Tibial nerve (tissue), 4 donors: ENCODE results near the gene CHSY3. TPM values are rescaled to one million over a fixed set of nuclear protein-coding genes. Genes with fewer than 3 reads are reported as not detected.

Source experiments
- DNase-seq, 2 donors: peaks; one replicate each; pipeline ENCODE4 v3.0.0-alpha.2; 2019; ENCODE audit warnings: low spot score in 2 of 2
- H3K27ac ChIP-seq, 4 donors: fragments of 200-600 bp; sonication (generic) in 3 of 4; one replicate each; pipeline ENCODE4 v1.5.1; 2017 to 2019; ENCODE audit warnings: mild to moderate bottlenecking in 1 of 4
- H3K27me3 ChIP-seq, 2 donors: fragments of 200-600 bp; sonication (generic) in 1 of 2; one replicate each; pipeline versions ENCODE4 v1.5.1 to v1.6.0; 2017 to 2019
- H3K36me3 ChIP-seq, 3 donors: fragments of 200-600 bp; sonication (generic); one replicate each; pipeline ENCODE4 v1.5.1; 2018 to 2019
- H3K4me1 ChIP-seq, 4 donors: fragments of 200-600 bp; sonication (generic) in 3 of 4; one replicate each; pipeline ENCODE4 v1.5.1; 2017 to 2019
- H3K4me3 ChIP-seq, 4 donors: fragments of 200-600 bp; sonication (generic) in 3 of 4; one replicate each; pipeline ENCODE4 v1.5.1; 2017 to 2019; ENCODE audit warnings: mild to moderate bottlenecking in 1 of 4, moderate library complexity in 1 of 4
- H3K9me3 ChIP-seq, 4 donors: fragments of 200-600 bp; sonication (generic) in 3 of 4; one replicate each; pipeline ENCODE4 v1.5.1; 2017 to 2019
- EP300 ChIP-seq, 2 donors: sonication (generic); formaldehyde crosslinking; IDR thresholded peaks; one replicate each; pipeline ENCODE4 v1.6.1; 2017; ENCODE audit warnings: antibody characterized with exemption in 2 of 2, mild to moderate bottlenecking in 1 of 2
- POLR2A ChIP-seq, 2 donors: fragments of 450-650 bp; IDR thresholded peaks; one replicate each; pipeline ENCODE4 v1.6.1; 2017; ENCODE audit warnings: antibody characterized with exemption in 2 of 2, mild to moderate bottlenecking in 2 of 2, moderate library complexity in 2 of 2
- WGBS, 2 donors: methylation state at CpG; one replicate each; pipeline ENCODE4 v1.1.5; 2018; 5-methylcytosine and 5-hydroxymethylcytosine counted together
- total RNA-seq, 4 donors: library from RNA; depleted of rRNA; stranded (reverse); fragments of >200 nt; gene quantifications; one replicate each; pipeline ENCODE4 v1.1.0, GENCODE V29; 2016
- TF ChIP-seq, protein P1 (sequence below), 5 experiments: fragments of 200-600 bp in 3 of 5; fragments of 450-650 bp in 2 of 5; sonication (generic) in 3 of 5; IDR thresholded peaks; one replicate each; pipeline ENCODE4 v1.5.1; 2016 to 2019; ENCODE audit warnings: antibody characterized with exemption in 5 of 5, mild to moderate bottlenecking in 3 of 5, moderate library complexity in 2 of 5

The CHSY3 gene
- total RNA-seq, 4 donors from 2014 or later: 3.6 to 11.2 (median 6.2) TPM

DNA sequence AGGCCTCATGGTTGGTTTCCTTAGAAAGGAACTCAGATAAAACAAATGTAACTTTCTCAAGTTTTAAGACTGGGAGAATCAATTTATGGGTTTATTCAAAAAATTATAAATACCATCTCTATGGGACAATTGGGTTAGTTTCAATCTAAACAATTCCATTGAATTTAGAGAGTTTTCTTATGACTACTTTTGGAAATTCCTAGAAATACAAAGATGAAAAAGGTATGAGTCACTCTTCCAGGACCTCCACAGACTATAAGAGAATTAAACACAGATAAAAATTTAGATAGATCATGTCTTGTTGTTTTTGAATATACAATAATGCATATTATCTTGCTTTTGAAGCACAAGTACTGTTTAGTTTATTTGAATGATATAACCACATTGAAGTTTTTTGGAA is 188.7 kb downstream of the CHSY3 start:
- no peak for TF ChIP-seq EP300 (IDR thresholded peaks at IDR 0.05)
- TF ChIP-seq, protein P1, sequence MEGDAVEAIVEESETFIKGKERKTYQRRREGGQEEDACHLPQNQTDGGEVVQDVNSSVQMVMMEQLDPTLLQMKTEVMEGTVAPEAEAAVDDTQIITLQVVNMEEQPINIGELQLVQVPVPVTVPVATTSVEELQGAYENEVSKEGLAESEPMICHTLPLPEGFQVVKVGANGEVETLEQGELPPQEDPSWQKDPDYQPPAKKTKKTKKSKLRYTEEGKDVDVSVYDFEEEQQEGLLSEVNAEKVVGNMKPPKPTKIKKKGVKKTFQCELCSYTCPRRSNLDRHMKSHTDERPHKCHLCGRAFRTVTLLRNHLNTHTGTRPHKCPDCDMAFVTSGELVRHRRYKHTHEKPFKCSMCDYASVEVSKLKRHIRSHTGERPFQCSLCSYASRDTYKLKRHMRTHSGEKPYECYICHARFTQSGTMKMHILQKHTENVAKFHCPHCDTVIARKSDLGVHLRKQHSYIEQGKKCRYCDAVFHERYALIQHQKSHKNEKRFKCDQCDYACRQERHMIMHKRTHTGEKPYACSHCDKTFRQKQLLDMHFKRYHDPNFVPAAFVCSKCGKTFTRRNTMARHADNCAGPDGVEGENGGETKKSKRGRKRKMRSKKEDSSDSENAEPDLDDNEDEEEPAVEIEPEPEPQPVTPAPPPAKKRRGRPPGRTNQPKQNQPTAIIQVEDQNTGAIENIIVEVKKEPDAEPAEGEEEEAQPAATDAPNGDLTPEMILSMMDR (IDR thresholded peaks at IDR 0.05): no peak
- no peak for TF ChIP-seq POLR2A (IDR thresholded peaks at IDR 0.05)

DNA sequence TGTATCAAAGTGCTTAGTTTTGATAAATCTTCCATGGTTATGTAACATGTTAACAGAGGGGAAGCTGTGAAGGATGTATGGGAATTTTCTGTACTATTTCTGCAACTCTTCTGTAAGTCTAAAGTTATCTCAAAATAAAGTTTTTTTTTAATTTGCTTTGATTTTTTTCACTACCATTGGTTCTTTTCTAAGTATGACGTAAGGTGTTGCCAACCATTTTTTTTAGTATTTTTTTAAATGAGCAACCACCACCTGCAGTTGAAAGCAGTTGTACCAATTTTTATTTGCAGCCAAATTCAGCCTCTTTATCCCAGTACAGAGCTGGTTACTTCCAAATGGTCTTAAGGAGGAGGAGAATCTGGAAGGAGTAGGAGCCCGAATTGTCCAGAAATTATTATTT is 192.2 kb downstream of the CHSY3 start:
- no peaks in the 10 kb centered on the region for H3K27me3 ChIP-seq
- H3K27ac ChIP-seq: no peak overlapping the region
- no peak overlapping the region for H3K4me3 ChIP-seq
- TF ChIP-seq POLR2A (IDR thresholded peaks at IDR 0.05) (no peak), EP300 (IDR thresholded peaks at IDR 0.05) (no peak)
- TF ChIP-seq, protein P1 (IDR thresholded peaks at IDR 0.05): no peak
- no peak for DNase-seq
- no peaks in the 10 kb centered on the region for H3K36me3 ChIP-seq
- H3K4me1 ChIP-seq: no peaks in the 10 kb centered on the region
- WGBS, 2 donors: 69 to 88% methylated on average over 2 of the region's 2 CpGs
- peaks cover 0 to 5% (median 0%) of the 10 kb centered on the region in 4 donors for H3K9me3 ChIP-seq

More for the DNA sequence above, 188.7 kb downstream of the CHSY3 start:
- DNase-seq: no peak
- Histone ChIP-seq H3K4me1 (no peaks in the 10 kb centered on the region), H3K9me3 (peaks cover 0 to 5% (median 0%) of the 10 kb centered on the region in 4 donors), H3K4me3 (no peak overlapping the region), H3K27ac (no peak overlapping the region), H3K36me3 (no peaks in the 10 kb centered on the region), H3K27me3 (no peaks in the 10 kb centered on the region)

DNA sequence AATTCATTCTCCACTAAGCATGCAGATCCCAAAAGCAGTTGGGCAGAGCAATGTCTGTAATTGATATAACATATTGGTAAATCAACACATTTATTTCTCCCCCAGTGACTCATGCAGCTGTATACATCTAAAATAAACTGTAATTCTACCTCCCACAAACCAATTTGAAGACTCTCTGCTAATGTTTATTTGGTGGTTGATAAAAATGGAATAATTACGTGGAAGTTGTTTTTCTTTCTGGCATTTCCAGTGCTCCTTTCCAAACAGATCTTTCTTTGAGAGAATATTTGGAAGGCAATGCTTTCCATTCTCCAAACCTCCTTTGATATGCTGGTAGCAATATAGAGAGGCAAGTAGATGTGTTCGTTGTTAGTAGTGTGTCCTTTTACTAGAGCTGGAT is 194.7 kb downstream of the CHSY3 start:
- H3K4me3 ChIP-seq: no peak overlapping the region
- WGBS, 2 donors: 26 to 37% methylated on average over 2 of the region's 2 CpGs
- H3K27ac ChIP-seq: no peak overlapping the region
- no peaks in the 10 kb centered on the region for H3K9me3 ChIP-seq
- TF ChIP-seq EP300 (IDR thresholded peaks at IDR 0.05) (no peak), POLR2A (IDR thresholded peaks at IDR 0.05) (no peak)
- TF ChIP-seq, protein P1 (IDR thresholded peaks at IDR 0.05): no peak
- H3K36me3 ChIP-seq: no peaks in the 10 kb centered on the region
- H3K27me3 ChIP-seq: no peaks in the 10 kb centered on the region
- no peak for DNase-seq
- H3K4me1 ChIP-seq: no peaks in the 10 kb centered on the region

DNA sequence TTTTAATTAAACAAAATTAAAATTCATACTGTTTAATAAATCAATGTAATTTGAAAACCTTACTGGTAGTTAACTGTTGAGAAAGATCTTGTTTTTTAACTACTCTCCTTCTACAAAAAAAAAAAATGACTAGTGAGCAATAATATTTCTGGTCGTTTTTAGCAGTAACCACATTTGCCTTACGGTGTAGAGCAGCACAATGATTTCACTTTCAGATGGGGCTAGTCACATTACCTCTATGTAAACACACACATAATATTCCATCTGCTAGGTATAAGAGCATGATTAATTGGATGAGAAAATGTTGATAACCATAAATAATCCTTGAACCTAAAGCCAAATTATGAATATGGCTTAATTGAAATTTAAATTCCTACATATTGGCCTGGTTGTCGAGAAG is 198.1 kb downstream of the CHSY3 start:
- H3K27me3 ChIP-seq: no peaks in the 10 kb centered on the region
- H3K4me3 ChIP-seq: no peak overlapping the region
- H3K4me1 ChIP-seq: no peaks in the 10 kb centered on the region
- TF ChIP-seq, protein P1 (IDR thresholded peaks at IDR 0.05): no peak
- TF ChIP-seq EP300 (IDR thresholded peaks at IDR 0.05) (no peak), POLR2A (IDR thresholded peaks at IDR 0.05) (no peak)
- DNase-seq: no peak
- no peaks in the 10 kb centered on the region for H3K9me3 ChIP-seq
- no peaks in the 10 kb centered on the region for H3K36me3 ChIP-seq
- no peak overlapping the region for H3K27ac ChIP-seq
- WGBS, 2 donors: 74 to 84% methylated on average over 3 of the region's 3 CpGs

DNA sequence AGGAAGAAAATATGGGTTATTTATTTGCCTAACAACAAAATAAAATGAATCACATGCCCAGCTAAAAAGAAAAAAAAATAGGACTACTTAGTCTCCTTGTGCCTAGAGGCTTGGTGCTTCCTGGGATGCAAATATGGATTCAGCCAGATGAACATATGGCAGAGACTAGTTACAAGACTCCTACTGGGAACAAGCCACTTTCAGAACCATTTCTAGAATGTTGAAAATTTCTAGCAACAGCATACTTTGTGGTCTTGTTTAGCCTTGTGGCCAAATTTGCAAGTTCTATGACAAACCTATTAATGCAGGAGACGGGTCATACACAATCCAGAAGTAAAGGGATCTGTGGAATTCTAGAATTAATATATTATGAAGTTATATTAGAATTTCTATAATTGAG is 198.7 kb downstream of the CHSY3 start:
- H3K4me3 ChIP-seq: no peak overlapping the region
- no peak overlapping the region for H3K27ac ChIP-seq
- DNase-seq: no peak
- no peaks in the 10 kb centered on the region for H3K36me3 ChIP-seq
- no peaks in the 10 kb centered on the region for H3K9me3 ChIP-seq
- no peaks in the 10 kb centered on the region for H3K27me3 ChIP-seq
- TF ChIP-seq EP300 (IDR thresholded peaks at IDR 0.05): no peak
- TF ChIP-seq POLR2A (IDR thresholded peaks at IDR 0.05): no peak
- TF ChIP-seq, protein P1 (IDR thresholded peaks at IDR 0.05): no peak
- WGBS, 2 donors: 87 to 94% methylated on average over 1 of the region's 1 CpG
- no peaks in the 10 kb centered on the region for H3K4me1 ChIP-seq
